GM19035 (cell line): ENCODE results near the gene THAP11.
"Not testable (repeated sequence)": the region's sequence is repeated elsewhere in the genome, so short reads cannot be mapped to it uniquely, and the experiment has no call there.

ENCODE experiments used
- ATAC-seq: cut with Tn5 transposase; IDR thresholded peaks from one replicate; pipeline ENCODE4 v1.9.1; 2021; ENCODE audit not compliant: unreplicated experiment

THAP11 gene

GRCh38 chr16:67861877-67862276 lies 19.8 kb downstream of the THAP11 start:
- ATAC-seq = no peak

DNA sequence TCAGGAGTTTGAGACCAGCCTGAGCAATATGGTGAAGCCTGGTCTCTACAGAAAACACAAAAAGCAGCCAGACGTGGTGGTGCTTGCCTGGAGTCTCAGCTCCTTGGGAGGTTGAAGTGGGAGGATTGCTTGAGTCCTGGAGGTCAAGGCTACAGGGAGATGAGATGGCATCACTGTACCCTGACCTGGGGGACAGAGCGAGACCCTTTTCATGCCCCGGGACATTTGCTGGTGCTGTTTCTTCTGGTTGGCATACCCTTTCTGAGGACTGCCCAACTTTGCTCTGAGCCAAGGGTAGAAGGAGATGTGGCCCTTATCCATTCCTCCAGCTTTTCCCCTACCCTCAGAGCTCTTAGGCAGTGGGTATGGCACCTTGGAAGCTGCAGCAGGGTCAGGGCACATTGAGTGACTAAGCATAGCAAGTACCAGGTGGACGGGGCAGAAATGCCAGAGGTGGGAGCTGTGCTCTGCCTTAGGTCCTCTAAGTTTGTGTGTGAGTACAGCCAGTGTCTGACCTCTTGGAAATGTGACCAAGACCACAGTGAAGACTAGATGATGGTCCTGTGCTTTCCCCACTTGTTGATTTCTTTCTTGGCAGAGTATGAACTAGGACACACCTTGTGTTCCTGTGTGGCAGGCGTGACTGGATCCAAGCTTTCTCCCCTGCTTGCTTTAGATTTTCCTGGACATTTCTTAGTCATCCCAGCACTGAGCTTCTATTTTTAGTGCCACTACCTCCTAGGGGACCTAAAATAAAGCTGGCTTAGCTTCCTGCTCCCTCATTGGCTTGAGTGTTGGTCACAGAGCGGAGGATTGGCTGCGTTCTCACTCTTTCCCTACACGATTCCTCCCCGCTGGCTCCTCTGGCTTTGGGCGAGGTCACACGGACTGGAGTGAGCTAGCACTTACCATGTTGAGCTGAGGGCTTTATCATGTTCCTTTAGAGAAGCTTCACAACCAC lies 20.8 kb downstream of the THAP11 start:
- ATAC-seq = no peak

- ATAC-seq = not testable (repeated sequence)
Observed at GRCh38 chr16:67864044-67864443, 21.9 kb downstream of the THAP11 start.

DNA sequence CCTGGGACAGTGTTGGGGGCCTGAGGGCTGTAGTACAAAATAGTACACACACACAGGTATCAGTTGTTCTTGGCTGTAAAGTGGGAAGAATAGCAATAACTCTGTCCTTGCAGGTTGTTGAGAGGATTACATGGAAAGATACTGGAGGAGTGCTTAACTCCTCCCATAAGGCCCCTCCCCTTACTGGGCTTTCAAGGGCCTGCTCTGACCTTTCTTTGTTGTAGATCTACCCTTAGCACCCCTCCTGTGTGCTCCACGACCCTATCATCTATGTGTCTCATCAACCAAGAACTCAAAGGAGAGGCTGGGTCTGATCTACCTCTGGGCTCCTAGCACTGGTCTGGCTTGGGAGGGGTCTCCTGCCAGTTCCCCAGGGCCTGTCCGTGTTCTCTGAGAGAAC lies 22.5 kb downstream of the THAP11 start:
- ATAC-seq = no peak

DNA sequence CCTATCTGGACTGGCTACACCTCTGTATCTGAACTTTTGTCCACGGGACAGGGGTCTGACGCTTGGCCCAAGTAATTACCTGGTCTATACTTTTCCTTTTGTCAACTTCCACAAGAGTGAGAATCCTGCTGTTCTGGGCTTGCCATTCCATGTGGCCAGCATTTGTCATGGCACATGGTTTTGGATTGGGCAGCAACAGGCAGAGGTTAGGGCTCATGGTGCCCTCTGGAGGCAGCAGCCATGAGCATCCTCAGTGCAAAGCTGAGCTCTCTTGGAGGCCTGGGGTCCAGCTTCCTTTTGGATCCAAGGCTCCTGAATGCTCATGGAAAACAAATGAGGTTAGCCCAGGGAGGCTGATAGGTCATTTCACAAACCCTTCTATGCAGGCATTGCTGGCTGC lies 23.2 kb downstream of the THAP11 start:
- ATAC-seq = no peak

GRCh38 chr16:67868290-67868689 lies 26.2 kb downstream of the THAP11 start:
- ATAC-seq = no peak

DNA sequence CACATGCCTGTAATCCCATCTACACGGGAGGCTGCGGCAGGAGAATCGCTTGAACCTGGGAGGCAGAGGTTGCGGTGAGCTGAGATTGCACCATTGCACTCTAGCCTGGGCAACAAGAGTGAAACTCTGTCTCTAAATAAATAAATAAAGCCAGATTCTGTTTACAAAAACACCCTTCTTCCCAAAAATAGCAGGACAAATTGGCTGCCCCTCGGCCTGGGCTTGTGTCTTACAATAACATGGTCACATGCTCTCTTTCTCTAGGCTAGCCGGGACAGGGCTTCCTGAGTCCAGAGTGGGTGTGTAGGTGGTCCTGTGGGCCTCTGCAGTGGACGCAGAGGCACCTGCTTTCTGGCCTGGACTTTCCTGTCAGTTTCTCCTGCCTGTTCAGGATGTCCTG lies 27.5 kb downstream of the THAP11 start:
- no peak for ATAC-seq

GRCh38 chr16:67871256-67871655 lies 29.1 kb downstream of the THAP11 start:
- ATAC-seq = no peak

- ATAC-seq = no peak
Observed at GRCh38 chr16:67872131-67872630, 30.1 kb downstream of the THAP11 start.

DNA sequence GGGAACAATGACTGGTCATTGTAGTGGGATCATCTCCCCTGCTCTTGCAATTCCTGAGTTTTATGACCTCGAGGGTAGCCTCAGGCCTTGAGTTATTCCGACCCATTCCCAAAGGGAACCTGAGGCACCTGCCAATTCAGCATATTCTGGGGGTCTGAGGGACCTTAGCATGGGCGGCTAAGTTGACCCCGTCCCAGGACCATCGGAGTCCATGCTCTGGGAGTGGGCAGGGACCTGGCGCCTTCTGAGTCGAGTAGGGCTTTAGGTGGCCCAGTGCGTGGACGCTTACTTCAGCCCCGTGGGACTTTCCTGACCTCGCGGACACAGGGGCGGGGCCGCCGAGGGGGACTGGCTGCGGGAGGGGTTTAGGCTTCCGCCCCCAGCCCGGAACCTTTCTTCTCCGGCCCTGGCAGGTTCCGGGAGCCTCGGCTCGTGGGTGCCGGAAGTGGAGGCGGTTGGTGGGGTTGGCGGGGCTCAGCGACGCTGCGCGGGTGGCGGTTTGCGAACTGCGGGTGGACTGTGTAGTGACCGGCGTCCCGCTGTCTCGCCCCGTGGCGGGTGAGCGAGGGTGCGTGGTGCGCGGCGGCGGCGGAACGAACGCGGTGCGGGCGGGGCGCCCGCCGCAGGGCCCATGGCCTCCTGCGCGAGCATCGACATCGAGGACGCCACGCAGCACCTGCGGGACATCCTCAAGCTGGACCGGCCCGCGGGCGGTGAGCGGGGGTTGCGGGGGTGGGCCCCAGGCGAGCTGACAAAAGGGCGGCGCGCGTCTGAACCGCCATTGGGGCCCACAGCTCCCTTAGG lies 30.7 kb downstream of the THAP11 start, which contains the start of gene EDC4:
Gene EDC4 (plus strand): TSS at position 422 of the 804 bp plus-strand sequence. CDS start 210 bp downstream, at position 632.
- ATAC-seq = peak; percentile 78

GRCh38 chr16:67873435-67874370 lies 31.6 kb downstream of the THAP11 start:
- peak; percentile 24 for ATAC-seq

DNA sequence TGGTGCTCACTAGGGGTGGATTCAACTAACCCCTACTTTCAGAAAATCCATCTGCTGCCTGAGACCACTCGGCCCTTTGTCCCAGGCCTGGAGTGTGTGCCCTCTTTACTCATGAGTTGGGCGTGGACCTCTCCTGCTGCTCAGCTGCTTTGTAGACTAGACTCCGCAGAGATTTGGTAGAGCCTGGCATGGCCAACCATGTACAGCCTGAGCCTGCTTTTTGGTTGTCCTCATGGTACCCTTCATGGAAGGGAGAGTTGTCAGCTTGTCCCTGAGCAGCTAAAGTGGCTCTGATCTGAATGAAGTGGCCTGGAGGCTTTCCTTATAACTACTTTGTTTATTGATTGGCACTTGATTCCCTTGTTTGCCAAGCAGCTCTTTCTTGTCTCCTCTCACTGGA lies 32.3 kb downstream of the THAP11 start:
- no peak for ATAC-seq

DNA sequence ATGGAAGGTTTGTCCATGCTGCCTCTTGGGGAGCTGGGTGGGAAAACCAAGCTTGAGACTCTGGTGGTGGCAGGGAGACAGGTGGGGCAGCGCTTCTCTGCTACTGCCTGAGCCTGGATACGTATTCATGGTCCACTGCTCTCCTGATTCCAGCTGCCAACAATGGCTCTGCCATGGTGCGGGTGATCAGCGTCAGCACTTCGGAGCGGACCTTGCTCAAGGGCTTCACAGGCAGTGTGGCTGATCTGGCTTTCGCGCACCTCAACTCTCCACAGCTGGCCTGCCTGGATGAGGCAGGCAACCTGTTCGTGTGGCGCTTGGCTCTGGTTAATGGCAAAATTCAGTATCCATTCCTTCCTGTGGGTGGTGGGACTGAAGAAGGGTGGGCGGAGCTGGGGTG lies 34.9 kb downstream of the THAP11 start:
- ATAC-seq = no peak

- ATAC-seq = no peak
Observed at GRCh38 chr16:67878232-67878631, 36.1 kb downstream of the THAP11 start.

- ATAC-seq = no peak
Observed at GRCh38 chr16:67878846-67879245, 36.7 kb downstream of the THAP11 start.

DNA sequence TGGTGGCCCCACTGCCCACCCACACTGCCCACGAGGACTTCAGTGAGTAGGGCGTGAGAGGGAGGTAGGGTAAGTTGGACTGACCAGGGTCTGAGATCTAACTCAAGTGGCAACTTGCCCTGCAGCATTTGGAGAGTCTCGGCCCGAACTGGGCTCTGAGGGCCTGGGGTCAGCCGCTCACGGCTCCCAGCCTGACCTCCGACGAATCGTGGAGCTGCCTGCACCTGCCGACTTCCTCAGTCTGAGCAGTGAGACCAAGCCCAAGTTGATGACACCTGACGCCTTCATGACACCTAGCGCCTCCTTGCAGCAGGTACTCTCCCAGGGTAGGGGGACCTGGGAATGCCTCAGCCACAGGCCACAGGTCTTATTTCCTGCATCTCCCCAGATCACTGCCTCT lies 37.3 kb downstream of the THAP11 start:
- no peak for ATAC-seq

DNA sequence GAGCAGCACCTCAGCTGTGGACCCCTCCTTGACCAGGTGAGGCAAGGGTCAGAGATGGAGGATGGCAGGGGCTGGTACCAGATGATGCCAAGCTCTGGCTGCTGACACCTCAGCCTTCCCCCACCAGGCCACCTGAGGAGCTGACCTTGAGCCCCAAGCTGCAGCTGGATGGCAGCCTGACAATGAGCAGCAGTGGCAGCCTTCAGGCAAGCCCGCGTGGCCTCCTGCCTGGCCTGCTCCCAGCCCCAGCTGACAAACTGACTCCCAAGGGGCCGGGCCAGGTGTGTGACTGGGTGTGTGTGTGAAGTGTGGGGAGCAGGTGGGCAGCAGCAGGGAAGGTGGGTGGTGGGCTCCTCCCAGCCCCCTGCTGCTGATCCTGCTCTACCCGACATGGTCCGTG lies 37.8 kb downstream of the THAP11 start:
- ATAC-seq = no peak

DNA sequence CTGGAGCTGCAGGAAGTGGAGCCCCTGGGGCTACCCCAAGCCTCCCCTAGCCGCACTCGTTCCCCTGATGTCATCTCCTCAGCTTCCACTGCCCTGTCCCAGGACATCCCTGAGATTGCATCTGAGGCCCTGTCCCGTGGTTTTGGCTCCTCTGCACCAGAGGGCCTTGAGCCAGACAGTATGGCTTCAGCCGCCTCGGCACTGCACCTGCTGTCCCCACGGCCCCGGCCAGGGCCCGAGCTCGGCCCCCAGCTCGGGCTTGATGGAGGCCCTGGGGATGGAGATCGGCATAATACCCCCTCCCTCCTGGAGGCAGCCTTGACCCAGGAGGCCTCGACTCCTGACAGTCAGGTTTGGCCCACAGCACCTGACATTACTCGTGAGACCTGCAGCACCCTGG lies 38.5 kb downstream of the THAP11 start:
- no peak for ATAC-seq

GRCh38 chr16:67881621-67882161 lies 39.6 kb downstream of the THAP11 start:
- ATAC-seq = no peak
